Occipital lobe (tissue), 2 donors: Measurements from ENCODE around the gene TMEM181. TPM values are rescaled to one million over a fixed set of nuclear protein-coding genes. Genes with fewer than 3 reads are reported as not detected.

Source experiments
- small RNA-seq: library from RNA; depleted of rRNA; stranded (forward); fragments of <200 nt; gene quantifications from one replicate; pipeline ENCODE3, GENCODE V24; 2014
- total RNA-seq: library from RNA; depleted of rRNA; stranded (reverse); fragments of >200 nt; gene quantifications from one replicate; pipeline ENCODE4 v1.2.3, GENCODE V29; 2014

The TMEM181 gene
- total RNA-seq, 1 donor from 2014 or later = 80.3 TPM

Small RNA genes lying within 50 kb of the gene (small RNA-seq; reads per million reads assigned to genes)
- gene MIR7161 = not detected

Other genes with a start within 250 kb of the TMEM181 start
- gene TULP4, start 247.6 kb upstream of the TMEM181 start, total RNA-seq = 1,454 TPM
- 75.6 TPM for gene DYNLT1, start 84.7 kb downstream of the TMEM181 start, total RNA-seq
- 2.0 TPM for gene SYTL3, start 90.0 kb downstream of the TMEM181 start, total RNA-seq